HG03558 (cell line): Measurements from ENCODE around the gene PCDHB13.

Experiments used
- ATAC-seq: cut with Tn5 transposase; IDR thresholded peaks from one replicate; pipeline ENCODE4 v1.9.1; 2021; ENCODE audit warnings: moderate number of reproducible peaks; ENCODE audit not compliant: unreplicated experiment; ENCODE audit errors: extremely low read depth

PCDHB13 gene

GRCh38 chr5:141260458-141261237, 46.9 kb downstream of the PCDHB13 start:
- no peak for ATAC-seq

- ATAC-seq, result no peak
These were observed 47.5 kb downstream of the PCDHB13 start for GRCh38 chr5:141261238-141261546.
